GM19351 (cell line): ENCODE data around the gene HCRT.
"Not testable (repeated sequence)": the region's sequence is repeated elsewhere in the genome, so short reads cannot be mapped to it uniquely, and the experiment has no call there.

Experiments
- ATAC-seq: cut with Tn5 transposase; IDR thresholded peaks from one replicate; pipeline ENCODE4 v1.9.1; 2021; ENCODE audit warnings: mild to moderate bottlenecking, moderate library complexity; ENCODE audit not compliant: unreplicated experiment

The HCRT gene

GRCh38 chr17:42184713-42185620, at the start of gene HCRT:
Gene HCRT (minus strand): TSS chr17:42185452. CDS start chr17:42185365, 87 bp downstream.
- no peak for ATAC-seq

- no peak for ATAC-seq
Measured at GRCh38 chr17:42233994-42234393, 48.7 kb upstream of the HCRT start.

- ATAC-seq, result no peak
Measured at GRCh38 chr17:42233156-42233555, 47.9 kb upstream of the HCRT start.

- ATAC-seq, result no peak
Measured at GRCh38 chr17:42230225-42230624, 45.0 kb upstream of the HCRT start.

- ATAC-seq, result no peak
Measured at GRCh38 chr17:42227849-42228700, 42.8 kb upstream of the HCRT start.

- ATAC-seq, result no peak
Measured at GRCh38 chr17:42225646-42226045, 40.4 kb upstream of the HCRT start.

GRCh38 chr17:42224651-42225050, 39.4 kb upstream of the HCRT start:
- ATAC-seq, result no peak

GRCh38 chr17:42221886-42222745, 36.9 kb upstream of the HCRT start:
- no peak for ATAC-seq

- not testable (repeated sequence) for ATAC-seq
Measured at GRCh38 chr17:42219280-42219679, 34.0 kb upstream of the HCRT start.

- no peak for ATAC-seq
Measured at GRCh38 chr17:42214156-42214555, 28.9 kb upstream of the HCRT start.

- no peak for ATAC-seq
Measured at GRCh38 chr17:42212382-42212781, 27.1 kb upstream of the HCRT start.

- not testable (repeated sequence) for ATAC-seq
Measured at GRCh38 chr17:42211921-42212341, 26.7 kb upstream of the HCRT start.

GRCh38 chr17:42210046-42210445, 24.8 kb upstream of the HCRT start:
- no peak for ATAC-seq

- not testable (repeated sequence) for ATAC-seq
Measured at GRCh38 chr17:42206153-42206612, 20.9 kb upstream of the HCRT start.

GRCh38 chr17:42203354-42203753, 18.1 kb upstream of the HCRT start:
- no peak for ATAC-seq

- no peak for ATAC-seq
Measured at GRCh38 chr17:42202696-42203095, 17.4 kb upstream of the HCRT start.

- ATAC-seq, result no peak
Measured at GRCh38 chr17:42202159-42202558, 16.9 kb upstream of the HCRT start.

- no peak for ATAC-seq
Measured at GRCh38 chr17:42201458-42201772, 16.2 kb upstream of the HCRT start.

- ATAC-seq, result no peak
Measured at GRCh38 chr17:42200706-42201457, 15.6 kb upstream of the HCRT start.

GRCh38 chr17:42199416-42200011, 14.3 kb upstream of the HCRT start:
- ATAC-seq, result no peak
